H1 (cell line): ENCODE results near the gene NUP88. TPM values are rescaled to one million over a fixed set of nuclear protein-coding genes. Genes with fewer than 3 reads are reported as not detected.
A peak's percentile ranks its signal among the peaks of the same experiment; 100 is the strongest.

ENCODE experiments used
- CTCF ChIA-PET: fragments of 300-600 bp; sonication (Branson Sonifier 250); formaldehyde crosslinking; loops from one replicate; lab custom pipeline; 2021; ENCODE audit not compliant: partially characterized antibody; lab: Charles Lee
- POLR2A ChIA-PET: fragments of 300-600 bp; sonication (Branson Sonifier 250); formaldehyde crosslinking; loops from one replicate; lab custom pipeline; 2021; ENCODE audit warnings: inconsistent platforms; ENCODE audit not compliant: partially characterized antibody; lab: Charles Lee
- DNase-seq, 2 experiments: peaks; one replicate each; pipeline versions ENCODE4 v3.0.0 to v3.0.0-alpha.2; 2010 to 2022; ENCODE audit warnings: low spot score in 2 of 2, low read depth in 1 of 2, mixed read lengths in 1 of 2
- FAIRE-seq: peaks from 2 replicates; lab custom pipeline; 2011; peaks lifted over from hg19 to GRCh38; lab: Jason Lieb, UNC
- H2AFZ ChIP-seq: 2 replicates; pipeline ENCODE4 v1.8.1; 2012; ENCODE audit warnings: low read length, inconsistent platforms
- H2AK5ac ChIP-seq: 2 replicates; pipeline ENCODE4 v1.6.1; 2013; ENCODE audit warnings: low read depth, low read length
- H2BK120ac ChIP-seq: replicated peaks from 2 replicates; pipeline ENCODE3; 2013; ENCODE audit warnings: low read depth, low read length, inconsistent platforms
- H2BK12ac ChIP-seq: 2 replicates; pipeline ENCODE4 v1.6.1; 2013; ENCODE audit warnings: low read depth, low read length
- H2BK15ac ChIP-seq: 2 replicates; pipeline ENCODE4 v1.6.1; 2013; ENCODE audit warnings: low read length
- H2BK20ac ChIP-seq: 2 replicates; pipeline ENCODE4 v1.6.1; 2013; ENCODE audit warnings: low read length
- H2BK5ac ChIP-seq: 2 replicates; pipeline ENCODE4 v1.6.1; 2013; ENCODE audit warnings: low read depth, low read length
- H3K14ac ChIP-seq: 2 replicates; pipeline ENCODE4 v1.6.1; 2013; ENCODE audit warnings: inconsistent platforms; ENCODE audit not compliant: insufficient read length
- H3K18ac ChIP-seq: 2 replicates; pipeline ENCODE4 v1.6.1; 2013; ENCODE audit warnings: low read length; ENCODE audit errors: extremely low read depth
- H3K23ac ChIP-seq: 2 replicates; pipeline ENCODE4 v1.6.1; 2013; ENCODE audit warnings: inconsistent platforms; ENCODE audit not compliant: insufficient read length
- H3K23me2 ChIP-seq: 2 replicates; pipeline ENCODE4 v1.6.1; 2013; ENCODE audit warnings: low read depth, low read length
- H3K27ac ChIP-seq: 2 replicates; pipeline ENCODE4 v1.6.1; 2011; ENCODE audit warnings: low read depth, low read length, inconsistent platforms
- H3K27me3 ChIP-seq, 4 experiments: replicated peaks in 1 of 4; 1 replicate in 1 of 4; 2 replicates in 3 of 4; pipeline versions ENCODE4 v1.6.1 to v1.8.1; 2011 to 2013; ENCODE audit warnings: low read length in 3 of 4, mild to moderate bottlenecking in 3 of 4, inconsistent platforms in 2 of 4, mixed read lengths in 2 of 4, moderate library complexity in 1 of 4; ENCODE audit not compliant: control insufficient read depth in 3 of 4, insufficient read depth in 3 of 4; ENCODE audit errors: extremely low read depth in 1 of 4
- H3K36me3 ChIP-seq, 4 experiments: 2 replicates each; pipeline versions ENCODE4 v1.6.1 to v1.8.1; 2011 to 2013; ENCODE audit warnings: mild to moderate bottlenecking in 4 of 4, low read length in 3 of 4, moderate library complexity in 2 of 4, control low read depth in 1 of 4, inconsistent platforms in 1 of 4; ENCODE audit not compliant: insufficient read depth in 4 of 4, control insufficient read depth in 2 of 4
- H3K4ac ChIP-seq: replicated peaks from 2 replicates; pipeline ENCODE3; 2013; ENCODE audit warnings: low read length, low read depth, mixed read lengths, inconsistent platforms; ENCODE audit not compliant: insufficient read length
- H3K4me1 ChIP-seq, 4 experiments: replicated peaks in 1 of 4; 1 replicate in 1 of 4; 2 replicates in 3 of 4; pipeline versions ENCODE4 v1.6.1 to v1.8.1; 2011 to 2013; ENCODE audit warnings: low read length in 3 of 4, inconsistent platforms in 2 of 4, mixed read lengths in 1 of 4; ENCODE audit not compliant: insufficient read depth in 4 of 4, control insufficient read depth in 3 of 4
- H3K4me2 ChIP-seq, 2 experiments: 2 replicates each; pipeline versions ENCODE4 v1.6.1 to v1.8.1; 2011 to 2013; ENCODE audit warnings: low read depth in 2 of 2, low read length in 2 of 2, control low read depth in 1 of 2, inconsistent platforms in 1 of 2, mild to moderate bottlenecking in 1 of 2; ENCODE audit not compliant: insufficient read depth in 1 of 2
- H3K4me3 ChIP-seq, 4 experiments: fragments of 200-600, 300-600 bp in 1 of 4; sonication (generic), shearing (Covaris generic), sonication (Bioruptor Twin) in 1 of 4; 2 replicates each; pipeline versions ENCODE4 v1.5.1 to v1.8.1; 2011 to 2016; ENCODE audit warnings: low read length in 4 of 4, low read depth in 3 of 4, control low read depth in 2 of 4, inconsistent platforms in 2 of 4, mild to moderate bottlenecking in 2 of 4, mixed read lengths in 1 of 4, moderate library complexity in 1 of 4; ENCODE audit not compliant: insufficient read depth in 2 of 4; ENCODE audit errors: extremely low read depth in 1 of 4
- H3K56ac ChIP-seq: replicated peaks from 2 replicates; pipeline ENCODE3; 2013; ENCODE audit warnings: low read depth, mild to moderate bottlenecking, mixed read lengths, low read length, inconsistent platforms; ENCODE audit not compliant: insufficient read length
- H3K79me1 ChIP-seq: 2 replicates; pipeline ENCODE4 v1.6.1; 2013; ENCODE audit warnings: low read depth, low read length, control low read depth
- H3K79me2 ChIP-seq, 2 experiments: 2 replicates each; pipeline versions ENCODE4 v1.6.1 to v1.8.1; 2012 to 2013; ENCODE audit warnings: low read length in 2 of 2, mild to moderate bottlenecking in 2 of 2, inconsistent platforms in 1 of 2; ENCODE audit not compliant: insufficient read depth in 2 of 2, control insufficient read depth in 1 of 2
- H3K9ac ChIP-seq, 4 experiments: replicated peaks in 1 of 4; 1 replicate in 1 of 4; 2 replicates in 3 of 4; pipeline versions ENCODE4 v1.6.1 to v1.8.1; 2011 to 2013; ENCODE audit warnings: low read depth in 3 of 4, low read length in 3 of 4, control low read depth in 2 of 4, mild to moderate bottlenecking in 2 of 4, moderate library complexity in 2 of 4, inconsistent platforms in 1 of 4; ENCODE audit errors: extremely low read depth in 1 of 4
- H3K9me3 ChIP-seq, 2 experiments: 2 replicates each; pipeline versions ENCODE4 v1.6.1 to v1.8.1; 2012 to 2013; ENCODE audit warnings: mild to moderate bottlenecking in 2 of 2, moderate library complexity in 2 of 2, control low read depth in 1 of 2, inconsistent platforms in 1 of 2, low read depth in 1 of 2, low read length in 1 of 2, mixed read lengths in 1 of 2; ENCODE audit not compliant: insufficient read depth in 2 of 2
- H4K20me1 ChIP-seq, 2 experiments: replicated peaks in 1 of 2; 2 replicates each; pipeline versions ENCODE3 to v1.8.1; 2011 to 2013; ENCODE audit warnings: inconsistent platforms in 2 of 2, low read length in 2 of 2, mild to moderate bottlenecking in 1 of 2; ENCODE audit not compliant: insufficient read depth in 2 of 2, control insufficient read depth in 1 of 2
- H4K5ac ChIP-seq: 2 replicates; pipeline ENCODE4 v1.6.1; 2013; ENCODE audit warnings: low read length, low read depth, mixed read lengths, inconsistent platforms; ENCODE audit not compliant: insufficient read length
- H4K8ac ChIP-seq: 2 replicates; pipeline ENCODE4 v1.8.0; 2013; ENCODE audit warnings: mild to moderate bottlenecking, moderate library complexity, low read length, inconsistent platforms; ENCODE audit not compliant: insufficient read depth; ENCODE audit errors: extremely low read depth
- H4K91ac ChIP-seq: replicated peaks from 2 replicates; pipeline ENCODE3; 2013; ENCODE audit warnings: low read length, mixed read lengths, inconsistent platforms; ENCODE audit not compliant: insufficient read length
- CHD2 ChIP-seq: IDR thresholded peaks from 2 replicates; pipeline ENCODE4 v1.6.1; 2012; ENCODE audit warnings: low read length, improper control_type of control experiment
- CREB1 ChIP-seq: IDR thresholded peaks from 2 replicates; pipeline ENCODE4 v1.6.1; 2012; ENCODE audit warnings: inconsistent platforms
- CTCF ChIP-seq, 3 experiments: IDR thresholded peaks; 1 replicate in 2 of 3; 2 replicates in 1 of 3; pipeline versions ENCODE4 v1.5.1 to v1.6.1; 2011; ENCODE audit warnings: low read length in 3 of 3, mild to moderate bottlenecking in 3 of 3, inconsistent platforms in 2 of 3, low read depth in 1 of 3, moderate library complexity in 1 of 3; ENCODE audit not compliant: insufficient read depth in 1 of 3; ENCODE audit errors: control extremely low read depth in 1 of 3
- EZH2 ChIP-seq: fragments of 200-600 bp; sonication (generic); IDR thresholded peaks from 2 replicates; pipeline ENCODE4 v1.7.1; 2012; ENCODE audit warnings: low read depth, mild to moderate bottlenecking, moderate library complexity, low read length, inconsistent platforms; ENCODE audit not compliant: severe bottlenecking
- RNF2 ChIP-seq: fragments of 200-900, 300-1000 bp; sonication (generic); IDR thresholded peaks from 2 replicates; pipeline ENCODE4 v1.7.1; 2016; ENCODE audit warnings: borderline replicate concordance, low read depth, mild to moderate bottlenecking, antibody characterized with exemption, low read length; ENCODE audit not compliant: poor library complexity, severe bottlenecking; ENCODE audit errors: missing control alignments
- WGBS, 2 experiments: shearing (Covaris generic) in 1 of 2; methylation state at CpG; one replicate each; pipeline versions ENCODE4 v1.1.6 to v1.1.7; 2013 to 2015; ENCODE audit warnings: low lambda C conversion rate in 2 of 2, mixed read lengths in 2 of 2, inconsistent platforms in 1 of 2, low coverage in 1 of 2, missing lambda C conversion rate in 1 of 2; ENCODE audit not compliant: insufficient replicate concordance in 2 of 2, insufficient coverage in 1 of 2, insufficient read length in 1 of 2; ENCODE audit errors: extremely low coverage in 1 of 2, missing lambda C conversion rate in 1 of 2; 5-methylcytosine and 5-hydroxymethylcytosine counted together
- polyA plus RNA-seq, 7 experiments: library from polyadenylated mRNA; depleted of rRNA in 3 of 7; stranded (reverse) in 5 of 7; unstranded in 2 of 7; fragments of >200 nt in 5 of 7; fragments of 200-250 nt in 2 of 7; gene quantifications; 1 replicate in 5 of 7; 2 replicates in 1 of 7; 4 replicates in 1 of 7; pipeline versions ENCODE4 v1.2.1 to v1.2.3, GENCODE V29; 2011 to 2013; ENCODE audit warnings: missing spikeins in 2 of 7, mixed read lengths in 2 of 7
- total RNA-seq: library from RNA; stranded (reverse); fragmentation: NEBNext Ultra II Directional; extraction: Animal tissue kit (Norgen Biotek cat#: 25700); gene quantifications from 2 replicates; pipeline ENCODE4 v1.2.1, GENCODE V29; 2021

Gene NUP88
- total and polyA plus RNA-seq, 2 of the 8 experiments (the other 6 are each of a cell fraction or from before 2014, with no cell fraction given) = 77.4 to 105 TPM

- H3K4me2 ChIP-seq = no peak overlapping the region
- H3K79me2 ChIP-seq = peaks cover 12 to 41% of the 10 kb centered on the region in 2 experiments
- no peak overlapping the region for H2BK5ac ChIP-seq
- H3K14ac ChIP-seq = no peak overlapping the region
- no peak for FAIRE-seq
- H4K91ac ChIP-seq = no peak overlapping the region
- H3K9ac ChIP-seq = no peak overlapping the region
- H3K23ac ChIP-seq = no peak overlapping the region
- no peaks in the 10 kb centered on the region; a peak in 1 of 7 replicates for H3K4me1 ChIP-seq
- no peak overlapping the region for H4K8ac ChIP-seq
- H4K5ac ChIP-seq = no peak overlapping the region
- H2BK20ac ChIP-seq = no peak overlapping the region
- no peak for DNase-seq
- H2BK15ac ChIP-seq = no peak overlapping the region
- H2AK5ac ChIP-seq = no peak overlapping the region
- H2BK12ac ChIP-seq = no peak overlapping the region
- no peak overlapping the region for H2AFZ ChIP-seq
- H3K56ac ChIP-seq = no peak overlapping the region
- peaks cover 28 to 78% (median 60%) of the 10 kb centered on the region in 4 experiments for H3K36me3 ChIP-seq
- H3K9me3 ChIP-seq = no peaks in the 10 kb centered on the region
- H3K4me3 ChIP-seq = no peak overlapping the region
- no peak overlapping the region for H3K4ac ChIP-seq
- 84% methylated on average over 2 of the region's 2 CpGs; no CpG with 5 or more reads in 1 of the 2 experiments for WGBS, 2 experiments
- H2BK120ac ChIP-seq = no peak overlapping the region
- CTCF ChIA-PET = interaction anchor here (1.2 to 2.7 kb wide), 2 partner anchors 9 to 11 kb away, joined by 3 to 9 read pairs; no protein-coding TSS in a partner anchor
- peak overlapping the region; percentile 33; the same call in 1 of the 2 replicates for H3K27ac ChIP-seq
- TF ChIP-seq CTCF (IDR thresholded peaks at IDR 0.05; ENCODE audit: control extremely low read depth in 1 of 3, insufficient read depth in 1 of 3, low read depth in 1 of 3, low read length in 3 of 3) (no peak), RNF2 (no peak), EZH2 (no peak), CREB1 (no peak), CHD2 (no peak)
- no peak overlapping the region for H3K18ac ChIP-seq
- POLR2A ChIA-PET = interaction anchor here (0.6 to 21.2 kb wide), 10 partner anchors 6 to 990 kb away, joined by 3 to 228 read pairs (median 4); partner anchors contain the start of genes C1QBP, DHX33, NUP88 and RPAIN
- peaks cover 5 to 26% of the 10 kb centered on the region in 2 experiments for H4K20me1 ChIP-seq
- H3K27me3 ChIP-seq = no peaks in the 10 kb centered on the region
- peaks cover 2% of the 10 kb centered on the region; the same call in 1 of the 2 replicates for H3K23me2 ChIP-seq
- peaks cover 4% of the 10 kb centered on the region; the same call in 1 of the 2 replicates for H3K79me1 ChIP-seq
These were observed 15.5 kb upstream of the NUP88 start for GRCh38 chr17:5434984-5435383.
